Ureter (tissue), 1 donor: ENCODE measurements around the gene FAM72C. TPM values are rescaled to one million over a fixed set of nuclear protein-coding genes. Genes with fewer than 3 reads are reported as not detected.
"Not testable (repeated sequence)": the region's sequence is repeated elsewhere in the genome, so short reads cannot be mapped to it uniquely, and the experiment has no call there.

ENCODE experiments used
- DNase-seq: peaks from one replicate; pipeline ENCODE4 v3.0.0-alpha.2; 2020; ENCODE audit warnings: low spot score
- total RNA-seq: library from RNA; stranded (reverse); gene quantifications from one replicate; pipeline ENCODE4 v1.2.4, GENCODE V29; 2023
- donor health status: DM: yes; HTN: yes; CAD: no.

FAM72C gene
- total RNA-seq, 1 donor from 2014 or later: 0.42 TPM

GRCh38 chr1:143984721-143985473, 13.1 kb upstream of the FAM72C start:
- not testable (repeated sequence) for DNase-seq

GRCh38 chr1:143974416-143974815, 2.6 kb upstream of the FAM72C start:
- not testable (repeated sequence) for DNase-seq

DNA sequence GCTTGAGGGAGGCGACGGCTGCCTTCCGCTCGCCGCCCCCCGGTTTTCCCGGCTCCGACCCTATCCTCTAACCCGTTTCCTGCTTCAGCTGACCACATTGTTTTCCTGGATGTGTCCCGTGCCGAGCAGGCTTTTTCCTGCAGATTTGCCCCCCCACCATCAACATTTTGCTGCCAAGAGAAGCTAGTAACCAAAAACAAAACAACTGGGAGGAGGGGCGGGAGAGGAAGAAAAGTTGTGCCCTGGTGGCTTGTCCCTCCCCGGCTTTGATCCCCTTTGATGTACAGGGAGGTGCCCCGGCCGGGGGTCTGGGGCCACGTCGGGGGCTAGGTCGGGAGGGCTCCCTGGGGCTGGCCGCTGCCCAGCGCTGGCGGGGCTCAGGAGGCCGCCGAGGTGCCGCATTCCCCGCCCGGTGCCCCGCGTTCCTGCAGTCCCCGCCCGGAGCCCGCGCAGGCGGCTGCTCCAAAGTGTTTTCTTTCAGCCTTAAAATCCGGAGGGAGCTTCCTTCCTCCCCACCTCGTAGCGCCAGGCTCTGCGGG, 2.2 kb upstream of the FAM72C start:
- peak; percentile 43 for DNase-seq

DNA sequence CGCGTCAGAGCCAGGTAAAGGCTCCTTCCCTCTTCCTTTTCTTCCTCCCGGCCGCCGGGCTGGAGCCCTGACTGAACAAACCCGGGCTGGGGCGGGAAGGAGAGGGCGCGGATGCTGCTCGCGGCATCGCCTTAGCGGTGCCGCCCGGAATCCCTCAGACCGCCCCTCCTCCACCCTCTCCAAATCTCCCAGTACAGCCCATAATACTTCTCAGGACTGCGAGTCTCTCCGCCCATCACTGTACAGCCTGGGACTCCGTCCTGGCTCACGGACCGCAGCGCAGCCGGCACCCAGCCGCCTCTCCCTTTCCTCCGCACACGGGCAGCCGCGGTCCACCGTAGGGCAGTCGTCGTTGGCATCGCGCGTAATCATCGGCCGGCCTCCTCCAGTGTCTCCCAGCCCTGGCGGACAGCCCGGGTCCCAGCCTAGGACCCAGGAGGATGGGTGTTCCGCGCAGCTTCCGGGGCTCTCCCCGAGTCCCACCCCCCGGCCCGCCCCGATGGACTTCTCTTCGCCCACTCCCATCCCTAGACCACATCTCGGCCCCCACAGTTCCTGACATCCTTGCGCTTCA, 1.1 kb upstream of the FAM72C start:
- DNase-seq: not testable (repeated sequence)

GRCh38 chr1:143965860-143966259, 5.9 kb downstream of the FAM72C start:
- DNase-seq: not testable (repeated sequence)

DNA sequence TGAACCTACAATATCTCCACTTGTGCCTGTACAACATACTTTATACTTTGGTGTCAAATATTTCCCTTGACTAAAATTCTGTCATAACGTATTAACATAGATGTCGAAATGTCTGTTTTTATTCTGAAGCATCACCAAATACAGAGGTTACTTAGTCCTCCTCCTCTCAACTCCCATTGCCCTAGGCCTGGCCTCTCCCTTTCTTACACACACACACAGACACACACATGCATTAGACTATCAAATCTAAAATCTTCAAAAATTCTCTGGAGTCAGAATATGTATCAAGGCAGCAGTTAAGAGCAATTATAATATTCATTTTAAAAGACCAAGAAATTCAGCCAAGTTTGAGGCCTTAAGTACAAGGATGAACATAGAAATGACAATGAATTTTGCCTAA, 7.5 kb downstream of the FAM72C start:
- DNase-seq: not testable (repeated sequence)

- not testable (repeated sequence) for DNase-seq
Observed at GRCh38 chr1:143955930-143956329, 15.9 kb downstream of the FAM72C start.

GRCh38 chr1:143952913-143953312, 18.9 kb downstream of the FAM72C start:
- DNase-seq: not testable (repeated sequence)

GRCh38 chr1:143951485-143952391, 20.0 kb downstream of the FAM72C start:
- DNase-seq: not testable (repeated sequence)

- DNase-seq: not testable (repeated sequence)
Observed at GRCh38 chr1:143947749-143948148, 24.0 kb downstream of the FAM72C start.

DNA sequence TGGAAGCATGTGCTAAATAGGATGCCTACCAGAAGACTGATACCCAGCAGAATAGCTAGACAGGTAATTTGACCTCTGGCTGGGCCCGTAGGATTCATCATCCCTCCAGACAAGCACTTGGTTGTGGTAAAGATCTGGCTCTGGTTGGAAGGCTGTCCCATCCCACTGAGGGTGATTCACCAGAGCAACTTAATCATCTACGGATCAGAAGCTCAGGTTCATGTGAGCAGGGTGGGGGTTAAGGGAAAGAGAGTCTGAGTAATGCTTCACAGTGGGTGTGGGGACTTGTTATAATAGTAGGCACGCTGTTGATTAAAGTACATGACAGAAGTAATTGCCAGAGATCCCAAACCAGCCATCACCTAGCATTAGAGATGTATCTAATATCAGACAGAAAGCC, 26.5 kb downstream of the FAM72C start:
- not testable (repeated sequence) for DNase-seq

DNA sequence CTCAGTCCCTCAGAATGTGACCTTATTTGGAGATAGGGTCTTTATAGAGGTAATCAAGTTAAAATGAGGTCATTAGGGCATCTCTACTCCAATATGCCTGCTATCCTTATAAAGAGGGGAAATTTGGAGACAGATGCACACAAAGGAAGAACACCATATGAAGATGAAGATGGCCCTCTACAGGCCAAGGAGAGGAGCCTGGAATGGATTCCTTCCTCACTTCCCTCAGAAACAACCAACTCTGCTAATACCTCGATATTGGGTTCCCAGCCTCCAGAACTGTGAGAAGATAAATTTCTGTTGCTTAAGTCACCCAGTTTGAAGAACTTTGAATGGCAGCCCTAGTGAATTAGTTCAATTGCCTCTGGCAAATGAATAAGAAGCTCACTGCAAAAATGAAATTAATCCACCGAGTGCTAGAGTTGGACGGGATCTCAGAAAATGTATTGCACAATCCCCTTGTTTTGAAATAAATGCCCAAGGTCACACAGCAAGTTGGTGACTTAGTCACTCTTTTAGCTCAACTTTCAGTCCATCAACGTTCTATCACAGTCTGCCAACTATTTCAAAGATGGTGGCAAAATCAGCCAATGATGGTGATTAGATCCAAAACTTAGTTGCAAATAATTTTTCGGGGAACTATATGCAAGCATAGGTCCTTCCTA, 27.1 kb downstream of the FAM72C start:
- not testable (repeated sequence) for DNase-seq

DNA sequence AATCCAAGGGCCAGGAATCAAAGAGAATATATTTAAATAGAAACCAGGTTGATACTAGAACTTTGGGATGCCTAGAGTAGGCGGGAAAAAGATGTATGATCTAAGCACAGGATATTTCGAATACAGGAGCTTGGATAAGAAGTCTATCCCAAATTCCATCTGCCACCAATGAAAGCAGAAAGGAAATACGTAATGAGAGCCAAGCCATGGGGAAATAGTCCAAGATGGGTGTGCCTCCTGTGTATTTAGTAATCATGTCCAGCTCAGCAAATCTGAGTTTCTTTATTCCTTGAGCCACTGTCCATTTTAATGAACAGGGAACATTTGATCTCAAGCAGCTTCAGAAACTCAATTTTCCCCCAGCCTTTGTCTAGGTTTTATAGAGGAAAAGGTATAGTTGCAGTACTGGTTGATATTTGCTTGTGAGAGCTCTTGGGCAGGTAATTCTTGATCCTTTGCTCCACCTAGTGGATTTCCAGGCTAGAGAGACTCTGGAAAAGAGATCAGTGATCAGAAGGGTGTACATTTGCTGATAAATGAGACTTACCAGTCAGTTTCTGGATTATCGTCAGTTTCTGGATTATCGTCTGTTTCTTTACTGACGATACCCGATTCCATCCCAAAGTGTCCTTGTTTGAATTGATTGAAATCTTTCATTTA, 28.3 kb downstream of the FAM72C start:
- DNase-seq: not testable (repeated sequence)

GRCh38 chr1:143942238-143942860, 29.4 kb downstream of the FAM72C start:
- not testable (repeated sequence) for DNase-seq

DNA sequence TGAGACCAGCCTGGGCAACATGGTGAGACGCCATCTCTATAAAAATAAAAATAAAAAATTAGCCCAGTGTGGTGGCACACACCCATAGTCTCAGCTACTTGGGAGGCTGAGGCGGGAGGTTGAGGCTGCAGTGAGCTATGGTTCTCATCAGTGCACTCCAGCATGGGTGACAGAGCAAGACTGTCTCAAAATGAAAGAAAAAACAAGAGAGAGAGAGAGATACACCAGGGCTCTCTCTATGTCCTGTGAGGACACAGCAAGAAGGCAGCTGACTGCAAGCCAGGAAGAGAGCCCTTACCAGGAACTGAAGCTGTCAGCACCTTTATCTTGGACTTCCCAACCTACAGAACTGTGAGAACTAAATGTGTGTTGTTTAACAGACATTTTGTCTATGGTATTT, 32.1 kb downstream of the FAM72C start:
- DNase-seq: not testable (repeated sequence)

GRCh38 chr1:143938922-143939321, 32.9 kb downstream of the FAM72C start:
- not testable (repeated sequence) for DNase-seq

GRCh38 chr1:143936457-143937115, 35.2 kb downstream of the FAM72C start:
- peak; percentile 75 for DNase-seq

DNA sequence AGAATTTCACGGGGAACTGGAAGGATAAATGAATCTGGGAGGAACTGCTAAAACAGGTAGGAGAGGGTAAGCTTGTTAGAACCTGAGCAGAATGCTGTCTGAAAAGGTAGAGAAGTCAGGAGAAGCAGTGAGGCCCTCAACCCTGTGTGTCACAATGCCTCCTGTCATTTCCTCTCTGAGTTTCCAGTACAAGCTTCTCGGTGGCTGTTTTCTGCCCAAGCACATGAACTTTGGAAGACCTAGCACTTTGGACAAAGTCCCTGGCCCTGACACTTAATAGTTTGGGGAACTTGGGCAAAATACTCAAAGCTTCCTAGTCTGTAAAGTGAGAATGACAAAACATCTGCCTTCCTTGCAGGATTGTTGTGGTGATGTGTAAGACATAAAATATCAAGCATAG, 52.7 kb downstream of the FAM72C start:
- not testable (repeated sequence) for DNase-seq

DNA sequence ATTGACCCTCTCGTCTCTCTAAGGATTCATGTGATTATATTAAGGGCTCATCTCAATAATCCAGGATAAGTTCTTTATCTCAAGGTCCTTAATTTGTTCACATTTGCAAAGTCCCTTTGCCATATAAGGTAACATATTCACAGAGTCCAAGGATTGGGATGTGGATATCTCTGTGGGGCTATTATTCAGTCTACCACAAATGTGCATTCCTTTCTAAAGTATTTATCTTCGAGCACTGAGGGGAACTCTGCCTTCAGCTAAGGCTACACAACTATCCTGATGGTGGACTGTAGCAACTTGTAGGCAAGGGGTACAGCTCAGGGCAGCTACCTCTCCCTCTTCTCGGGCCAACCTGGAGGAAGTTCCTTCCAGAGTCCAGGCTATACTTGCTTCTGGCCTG, 53.2 kb downstream of the FAM72C start:
- not testable (repeated sequence) for DNase-seq

GRCh38 chr1:143913705-143914104, 58.1 kb downstream of the FAM72C start:
- not testable (repeated sequence) for DNase-seq
